Uterus (tissue), 4 donors: ENCODE results near the gene SF3B2. TPM values are rescaled to one million over a fixed set of nuclear protein-coding genes. Genes with fewer than 3 reads are reported as not detected.

Source experiments
- DNase-seq, 2 donors: peaks; one replicate each; pipeline ENCODE4 v3.0.0-alpha.2; 2019 to 2020
- H3K27ac ChIP-seq, 2 donors: fragments of 200-600 bp; sonication (generic); 1 replicate in 1 of 2; 2 replicates in 1 of 2; pipeline ENCODE4 v1.5.1; 2016 to 2018
- H3K27me3 ChIP-seq, 2 donors: fragments of 200-600 bp; sonication (generic); one replicate each; pipeline ENCODE4 v1.5.1; 2018 to 2019; ENCODE audit warnings: control low read depth in 1 of 2
- H3K36me3 ChIP-seq, 2 donors: fragments of 200-600 bp; sonication (generic); one replicate each; pipeline ENCODE4 v1.5.1; 2019; ENCODE audit warnings: control low read depth in 1 of 2
- H3K4me1 ChIP-seq, 2 donors: fragments of 200-600 bp; sonication (generic); one replicate each; pipeline ENCODE4 v1.5.1; 2018 to 2019; ENCODE audit warnings: control low read depth in 1 of 2
- H3K4me3 ChIP-seq, 2 donors: fragments of 200-600 bp; sonication (generic); 1 replicate in 1 of 2; 2 replicates in 1 of 2; pipeline ENCODE4 v1.5.1; 2018 to 2019; ENCODE audit warnings: mild to moderate bottlenecking in 1 of 2
- H3K9me3 ChIP-seq, 2 donors: fragments of 200-600 bp; sonication (generic); one replicate each; pipeline ENCODE4 v1.5.1; 2019; ENCODE audit warnings: control low read depth in 1 of 2
- POLR2A ChIP-seq, 2 donors: fragments of 450-650 bp; IDR thresholded peaks; one replicate each; pipeline ENCODE4 v1.6.1; 2016; ENCODE audit warnings: antibody characterized with exemption in 2 of 2, mild to moderate bottlenecking in 1 of 2, moderate library complexity in 1 of 2
- intact Hi-C: fragments of 100-400 bp; cut with DNase I; formaldehyde crosslinking; loops from one replicate; pipeline ENCODE4 v1.15.1; 2023; ENCODE audit warnings: low total_unique reads
- total RNA-seq, 4 donors: library from RNA; depleted of rRNA in 3 of 4; stranded (reverse); fragments of >200 nt in 3 of 4; gene quantifications; one replicate each; pipeline versions ENCODE4 v1.1.0 to v1.2.4, GENCODE V29; 2014 to 2023
- TF ChIP-seq, protein P1 (sequence below), 4 experiments: fragments of 200-600 bp in 2 of 4; fragments of 450-650 bp in 2 of 4; sonication (generic) in 2 of 4; IDR thresholded peaks; one replicate each; pipeline ENCODE4 v1.5.1; 2016 to 2019; ENCODE audit warnings: antibody characterized with exemption in 4 of 4, mild to moderate bottlenecking in 2 of 4, moderate library complexity in 1 of 4
- donor health status: DM: yes; HTN: yes; CAD: no.

SF3B2 gene
- total RNA-seq, 4 donors from 2014 or later = 59.9 to 195 (median 106) TPM

DNA sequence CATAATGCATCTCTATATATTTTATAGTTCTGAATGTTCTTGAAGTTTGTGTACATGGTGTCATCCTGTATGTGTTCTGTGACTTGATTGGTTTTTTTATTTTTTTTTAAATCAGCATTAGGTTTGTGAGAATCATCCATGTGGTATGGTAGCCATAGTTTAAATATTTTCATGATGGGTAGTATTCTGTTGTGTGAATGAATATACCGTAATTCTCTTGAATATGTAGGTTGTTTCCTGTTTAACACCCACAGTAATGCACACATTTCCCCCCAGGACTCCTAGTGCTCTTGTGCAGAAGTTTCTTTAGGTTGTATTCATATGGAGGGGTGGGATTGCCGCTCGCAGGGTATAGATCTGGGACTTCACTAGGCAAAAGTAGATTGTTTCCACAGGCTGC, 19.9 kb downstream of the SF3B2 start:
- TF ChIP-seq, protein P1, sequence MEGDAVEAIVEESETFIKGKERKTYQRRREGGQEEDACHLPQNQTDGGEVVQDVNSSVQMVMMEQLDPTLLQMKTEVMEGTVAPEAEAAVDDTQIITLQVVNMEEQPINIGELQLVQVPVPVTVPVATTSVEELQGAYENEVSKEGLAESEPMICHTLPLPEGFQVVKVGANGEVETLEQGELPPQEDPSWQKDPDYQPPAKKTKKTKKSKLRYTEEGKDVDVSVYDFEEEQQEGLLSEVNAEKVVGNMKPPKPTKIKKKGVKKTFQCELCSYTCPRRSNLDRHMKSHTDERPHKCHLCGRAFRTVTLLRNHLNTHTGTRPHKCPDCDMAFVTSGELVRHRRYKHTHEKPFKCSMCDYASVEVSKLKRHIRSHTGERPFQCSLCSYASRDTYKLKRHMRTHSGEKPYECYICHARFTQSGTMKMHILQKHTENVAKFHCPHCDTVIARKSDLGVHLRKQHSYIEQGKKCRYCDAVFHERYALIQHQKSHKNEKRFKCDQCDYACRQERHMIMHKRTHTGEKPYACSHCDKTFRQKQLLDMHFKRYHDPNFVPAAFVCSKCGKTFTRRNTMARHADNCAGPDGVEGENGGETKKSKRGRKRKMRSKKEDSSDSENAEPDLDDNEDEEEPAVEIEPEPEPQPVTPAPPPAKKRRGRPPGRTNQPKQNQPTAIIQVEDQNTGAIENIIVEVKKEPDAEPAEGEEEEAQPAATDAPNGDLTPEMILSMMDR (IDR thresholded peaks at IDR 0.05) = no peak
- no peak for TF ChIP-seq POLR2A (IDR thresholded peaks at IDR 0.05)
- H3K9me3 ChIP-seq = no peaks in the 10 kb centered on the region
- DNase-seq = no peak
- no peaks in the 10 kb centered on the region for H3K36me3 ChIP-seq
- no peaks in the 10 kb centered on the region for H3K4me1 ChIP-seq
- H3K27ac ChIP-seq = no peak overlapping the region
- H3K4me3 ChIP-seq = no peak overlapping the region
- intact Hi-C loops = no loop called here
- H3K27me3 ChIP-seq = no peaks in the 10 kb centered on the region

DNA sequence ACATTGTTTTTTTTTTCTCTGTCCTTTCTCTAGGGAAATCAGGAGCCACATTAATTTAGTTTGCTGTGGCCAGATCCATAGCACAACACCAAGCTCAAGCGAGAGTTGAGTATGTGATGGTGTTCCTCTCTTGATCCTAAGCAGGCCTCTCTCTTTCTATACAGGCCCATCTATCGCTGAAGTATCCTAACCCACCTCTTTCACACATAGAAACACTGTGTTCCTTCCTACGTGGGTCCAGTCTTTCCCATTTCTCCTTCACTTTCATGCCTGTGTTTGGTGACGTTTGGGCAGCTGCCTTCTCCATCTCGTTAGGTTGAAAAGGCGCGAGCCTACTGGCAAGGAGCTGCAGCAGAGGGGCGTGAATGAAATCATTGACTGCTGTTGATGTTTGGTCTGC, 20.4 kb downstream of the SF3B2 start:
- intact Hi-C loops = no loop called here
- no peak overlapping the region for H3K27ac ChIP-seq
- no peak for TF ChIP-seq POLR2A (IDR thresholded peaks at IDR 0.05)
- TF ChIP-seq, protein P1 (IDR thresholded peaks at IDR 0.05) = no peak

DNA sequence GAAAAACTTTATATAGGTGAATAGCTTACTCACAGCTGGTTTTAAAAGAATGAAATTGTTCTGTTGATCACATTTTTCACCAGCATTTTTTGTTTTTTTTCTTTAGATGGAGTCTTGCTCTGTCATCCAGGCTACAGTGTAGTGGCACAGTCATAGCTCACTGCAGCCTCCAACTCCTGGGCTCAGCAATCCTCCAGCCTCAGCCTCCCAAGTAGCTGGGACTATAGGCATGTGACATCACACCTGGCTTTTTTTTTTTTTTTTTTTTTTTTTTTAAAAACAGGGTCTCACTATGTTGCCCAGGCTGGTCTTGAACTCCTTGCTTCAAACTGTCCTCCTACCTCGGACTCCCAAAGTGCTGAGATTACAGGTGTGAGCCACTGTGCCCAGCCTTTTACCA, 21.5 kb downstream of the SF3B2 start:
- H3K27ac ChIP-seq = no peak overlapping the region
- H3K9me3 ChIP-seq = no peaks in the 10 kb centered on the region
- TF ChIP-seq, protein P1 (IDR thresholded peaks at IDR 0.05) = no peak
- no peak for TF ChIP-seq POLR2A (IDR thresholded peaks at IDR 0.05)
- H3K27me3 ChIP-seq = no peaks in the 10 kb centered on the region
- no peaks in the 10 kb centered on the region for H3K36me3 ChIP-seq
- intact Hi-C loops = no loop called here
- DNase-seq = no peak
- no peak overlapping the region for H3K4me3 ChIP-seq
- no peaks in the 10 kb centered on the region for H3K4me1 ChIP-seq

More for the DNA sequence above, 20.4 kb downstream of the SF3B2 start:
- Histone ChIP-seq H3K4me3 (no peak overlapping the region), H3K27me3 (no peaks in the 10 kb centered on the region), H3K36me3 (no peaks in the 10 kb centered on the region), H3K4me1 (no peaks in the 10 kb centered on the region), H3K9me3 (no peaks in the 10 kb centered on the region)
- no peak for DNase-seq

DNA sequence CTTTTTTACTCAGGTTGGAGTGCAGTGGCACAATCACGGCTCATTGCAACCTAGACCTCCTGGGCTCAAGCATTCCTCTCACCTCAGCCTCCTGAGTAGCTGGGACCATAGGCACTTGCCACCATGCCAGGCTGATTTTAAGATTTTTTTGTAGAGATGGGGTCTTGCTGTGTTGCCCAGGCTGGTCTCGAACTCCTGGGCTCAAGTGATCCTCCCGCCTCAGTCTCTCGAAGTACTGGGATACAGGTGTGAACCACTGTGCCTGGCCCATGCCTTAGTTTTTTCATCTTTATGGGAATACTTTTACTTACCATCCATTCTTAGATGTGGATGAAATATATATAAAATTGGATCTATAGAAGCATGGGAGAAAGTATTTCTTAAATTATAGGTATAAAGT, 23.1 kb downstream of the SF3B2 start:
- H3K27ac ChIP-seq = no peak overlapping the region
- peaks cover 0 to 2% of the 10 kb centered on the region in 2 donors for H3K4me1 ChIP-seq
- H3K9me3 ChIP-seq = no peaks in the 10 kb centered on the region
- no peak overlapping the region for H3K4me3 ChIP-seq
- TF ChIP-seq, protein P1 (IDR thresholded peaks at IDR 0.05) = no peak
- no peak for TF ChIP-seq POLR2A (IDR thresholded peaks at IDR 0.05)
- H3K36me3 ChIP-seq = no peaks in the 10 kb centered on the region
- DNase-seq = no peak
- no peaks in the 10 kb centered on the region for H3K27me3 ChIP-seq
- intact Hi-C loops = no loop called here

GRCh38 chr11:66076561-66076960, 24.4 kb downstream of the SF3B2 start:
- H3K27ac ChIP-seq = no peak overlapping the region
- H3K4me3 ChIP-seq = no peak overlapping the region
- H3K36me3 ChIP-seq = no peaks in the 10 kb centered on the region
- H3K4me1 ChIP-seq = peaks cover 3 to 6% of the 10 kb centered on the region in 2 donors
- H3K27me3 ChIP-seq = no peaks in the 10 kb centered on the region
- no peak for TF ChIP-seq POLR2A (IDR thresholded peaks at IDR 0.05)
- TF ChIP-seq, protein P1 (IDR thresholded peaks at IDR 0.05) = no peak
- no peak for DNase-seq
- intact Hi-C loops = no loop called here
- no peaks in the 10 kb centered on the region for H3K9me3 ChIP-seq
